ENCODE results near the gene SSH2.

GRCh38 chr17:29962656-29963055, 32.6 kb upstream of the SSH2 start:
- TF ChIP-seq CTCF (IDR thresholded peaks at IDR 0.05): no peak
- TF ChIP-seq POLR2AphosphoS5 (IDR thresholded peaks at IDR 0.05; ENCODE audit: insufficient read depth in 1 of 2, low read depth in 1 of 2): no peak
